LoVo (cell line): Measurements from ENCODE around the gene MACROD2.
"Not testable (repeated sequence)": the region's sequence is repeated elsewhere in the genome, so short reads cannot be mapped to it uniquely, and the experiment has no call there.

Experiments
- DNase-seq: peaks from one replicate; pipeline ENCODE4 v3.0.0-alpha.2; 2016; ENCODE audit warnings: low spot score

MACROD2 gene

DNA sequence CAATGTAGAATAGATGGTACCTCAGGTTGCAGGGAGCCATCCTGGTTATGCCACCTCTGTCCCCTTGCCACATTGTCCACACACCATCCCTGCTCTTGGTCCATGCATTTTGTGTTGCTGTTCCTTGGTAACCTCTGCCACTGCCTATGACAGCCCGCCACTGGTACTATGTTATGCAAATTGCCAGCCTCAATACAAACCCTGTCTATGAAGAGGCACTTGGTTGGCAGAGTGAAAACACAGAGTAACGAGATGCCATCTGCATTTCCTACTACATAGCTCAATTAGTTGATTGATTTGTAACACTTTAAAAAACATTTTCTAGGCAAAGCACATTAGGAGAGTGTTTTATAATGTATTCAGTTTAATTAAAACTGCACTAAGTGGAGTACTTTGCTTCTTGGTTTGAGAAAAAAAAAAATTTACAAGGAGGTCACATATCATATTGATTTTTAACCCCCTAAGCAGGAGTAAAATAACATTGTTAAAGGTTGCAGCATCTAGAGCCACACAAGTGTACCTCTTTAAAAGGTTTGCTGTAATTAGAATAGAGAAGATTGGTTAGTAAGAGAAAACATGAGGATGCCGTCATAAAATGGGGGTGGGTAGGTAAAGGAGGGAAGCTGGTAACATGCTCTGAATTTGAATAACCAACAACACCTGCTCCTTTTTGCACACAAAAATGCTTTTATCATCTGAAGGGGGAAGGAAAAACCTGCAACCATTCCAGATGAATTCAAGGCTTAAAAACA, 1760.9 kb downstream of the MACROD2 start:
- DNase-seq, result no peak

DNA sequence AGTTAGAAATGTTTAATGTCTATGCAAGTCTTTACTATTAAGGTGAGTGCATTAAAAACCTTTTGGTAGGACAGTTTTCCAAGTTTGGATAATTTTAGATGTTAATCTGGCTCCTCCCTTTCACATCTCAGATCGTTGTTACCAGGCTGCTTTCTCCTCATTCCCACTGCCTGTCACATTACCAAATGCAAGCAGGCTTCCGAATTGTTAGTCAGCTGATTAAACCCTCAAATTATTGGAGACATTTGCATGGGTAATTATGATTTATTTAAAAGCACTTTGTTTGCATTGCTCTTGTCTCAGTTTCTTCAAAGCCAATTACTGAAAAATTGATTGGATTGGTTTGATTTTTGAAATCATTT, 1761.4 kb downstream of the MACROD2 start:
- no peak for DNase-seq

DNA sequence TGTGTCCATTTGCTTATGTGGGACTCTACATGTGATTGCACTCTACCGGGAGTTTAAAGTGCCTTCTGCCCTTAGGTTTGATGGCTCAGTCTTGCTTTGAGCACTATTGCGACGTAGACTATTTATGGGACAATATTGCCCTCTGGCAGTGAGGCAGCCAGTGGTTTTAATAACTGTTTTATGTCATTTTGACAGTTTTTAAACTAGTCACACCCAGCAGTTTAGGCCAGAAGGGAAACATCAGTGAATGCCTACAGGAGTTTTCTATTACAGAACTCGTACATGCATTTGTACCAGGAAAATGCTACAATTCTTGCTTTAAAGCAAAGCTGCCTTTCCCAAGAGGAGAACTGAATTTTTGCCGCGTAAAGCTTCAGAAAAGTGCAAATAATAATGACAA, 1764.3 kb downstream of the MACROD2 start:
- DNase-seq, result no peak

DNA sequence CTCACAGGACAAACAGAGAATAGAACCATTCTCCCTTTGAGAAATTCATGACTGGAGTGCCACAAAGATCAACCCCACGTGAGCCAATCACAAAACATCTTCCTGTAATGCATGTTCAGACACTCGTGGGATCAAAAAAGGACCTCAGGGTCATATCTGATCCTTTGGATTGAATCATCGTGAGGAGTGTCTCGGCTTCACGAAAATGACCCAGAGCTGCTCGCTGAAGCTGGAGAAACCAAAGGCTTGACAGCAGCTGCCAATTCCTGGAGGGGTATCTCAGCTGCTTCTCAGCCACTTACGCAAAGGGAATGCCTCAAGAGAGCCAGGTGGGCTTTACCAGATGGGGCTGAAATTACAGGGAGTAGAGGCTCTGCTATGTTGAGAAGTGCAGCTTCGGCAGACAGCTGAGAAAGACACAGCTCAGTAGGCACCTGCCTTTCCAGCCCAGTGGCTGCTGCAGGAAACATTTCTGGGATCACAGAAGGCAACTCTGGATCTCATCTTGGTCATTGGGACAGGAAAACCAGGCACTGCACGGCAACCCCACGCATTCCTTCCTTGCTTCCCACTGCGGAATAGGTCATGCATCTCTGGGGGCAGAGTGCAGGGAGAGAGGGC, 1764.8 kb downstream of the MACROD2 start:
- DNase-seq, result no peak

DNA sequence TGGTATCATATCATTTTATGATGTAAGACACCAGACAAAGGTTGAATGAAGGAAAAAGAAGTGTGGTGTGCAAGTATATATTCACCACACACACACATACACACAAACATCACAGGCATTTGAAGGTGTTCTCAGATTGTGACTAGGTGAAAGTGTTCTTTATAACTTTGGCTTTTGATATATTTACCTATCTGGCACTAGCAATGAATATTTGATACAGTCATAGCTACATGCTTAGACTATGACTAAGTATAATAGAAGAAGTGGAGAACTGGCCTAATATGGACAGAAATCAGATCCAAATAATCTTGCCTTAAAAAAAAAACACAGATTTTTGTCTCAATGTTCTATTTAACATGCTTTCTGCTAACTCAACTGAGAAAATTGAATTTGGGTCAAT, 1768.0 kb downstream of the MACROD2 start:
- DNase-seq, result no peak

DNA sequence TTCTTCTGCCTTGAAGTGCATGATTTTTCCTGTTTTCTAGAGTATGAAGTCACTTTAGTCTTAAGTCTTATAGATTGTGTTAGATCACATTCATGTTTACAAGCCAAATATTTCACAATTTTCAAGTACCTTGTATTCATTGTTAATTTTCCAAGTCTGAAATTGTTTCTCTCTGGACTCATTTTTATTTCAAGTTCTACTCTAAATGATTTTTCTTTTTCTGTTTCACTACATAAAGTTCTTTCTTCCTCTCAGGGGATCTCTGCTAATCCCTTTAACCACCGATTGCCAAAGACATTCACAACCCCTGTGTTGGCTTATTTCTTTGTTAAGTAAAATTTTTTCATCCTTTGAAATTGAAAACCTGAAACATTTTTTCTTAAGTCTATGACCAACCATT, 1772.3 kb downstream of the MACROD2 start:
- DNase-seq, result no peak

DNA sequence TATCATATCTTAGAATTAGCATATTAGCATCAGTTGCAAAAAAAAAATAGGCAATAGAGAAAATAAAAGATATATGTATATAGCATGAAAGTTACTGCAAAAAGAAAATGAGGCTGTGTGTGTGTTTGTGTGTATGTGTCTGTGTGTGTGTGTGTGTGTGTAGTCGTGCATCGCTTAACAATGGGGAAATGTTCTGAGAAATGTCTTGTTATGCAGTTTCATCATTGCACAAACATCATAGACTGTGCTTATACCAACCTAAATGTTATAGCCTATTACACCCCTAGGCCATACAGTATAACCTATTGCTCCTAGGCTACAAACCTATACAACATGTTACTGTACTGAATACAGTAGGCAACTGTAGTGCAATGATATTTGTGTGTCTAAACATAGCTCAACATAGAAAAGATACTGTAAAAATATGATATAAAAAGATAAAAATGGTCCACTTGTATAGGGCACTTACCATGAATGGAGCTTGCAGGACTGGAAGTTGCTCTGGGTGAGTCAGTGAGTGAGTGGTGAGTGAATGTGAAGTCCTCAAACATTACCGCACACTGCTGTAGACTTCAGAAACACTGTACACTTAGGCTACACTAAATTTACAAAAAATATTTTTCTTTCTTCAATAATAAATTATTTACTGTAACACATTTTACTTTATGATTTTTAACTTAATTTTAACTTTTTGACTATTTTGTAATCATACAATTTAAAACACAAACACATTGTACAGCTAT, 1772.9 kb downstream of the MACROD2 start:
- DNase-seq, result no peak

DNA sequence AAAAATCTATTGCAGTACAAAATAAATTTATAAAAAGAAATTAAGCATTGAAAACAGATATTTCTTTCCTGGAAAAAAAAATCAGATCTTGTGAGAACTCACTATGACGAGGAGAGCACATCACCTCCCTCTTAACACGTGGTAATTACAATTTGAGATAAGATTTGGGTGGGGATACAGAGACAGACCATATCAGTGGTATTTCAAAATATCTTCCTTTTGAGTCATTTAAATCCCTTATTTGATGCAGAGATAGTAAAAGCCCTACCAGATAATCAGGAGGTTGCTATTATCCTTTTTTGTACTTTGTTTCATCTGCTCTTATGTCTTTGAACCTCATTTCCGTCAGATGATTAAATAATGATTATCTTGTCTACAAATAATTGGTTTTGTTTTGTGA, 1777.5 kb downstream of the MACROD2 start:
- no peak for DNase-seq

DNA sequence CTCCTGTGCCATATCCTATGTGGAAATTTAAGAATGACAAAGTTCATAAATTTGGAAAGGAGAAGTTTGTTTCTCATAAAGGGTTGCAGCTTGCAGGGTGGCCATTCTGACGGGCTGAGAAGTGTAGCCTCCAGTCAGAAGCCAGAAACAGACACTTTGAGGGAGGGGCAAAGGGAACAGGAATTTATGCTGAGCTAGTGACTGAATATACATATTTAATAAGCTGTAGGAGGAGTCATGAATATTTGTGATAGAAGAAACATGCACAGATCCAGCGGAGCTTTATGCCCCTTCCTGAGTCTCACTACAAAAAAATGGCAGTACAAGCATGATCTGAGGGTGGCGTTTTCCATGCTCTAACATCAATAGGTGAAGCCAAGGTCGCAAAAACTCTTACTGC, 1779.6 kb downstream of the MACROD2 start:
- no peak for DNase-seq

DNA sequence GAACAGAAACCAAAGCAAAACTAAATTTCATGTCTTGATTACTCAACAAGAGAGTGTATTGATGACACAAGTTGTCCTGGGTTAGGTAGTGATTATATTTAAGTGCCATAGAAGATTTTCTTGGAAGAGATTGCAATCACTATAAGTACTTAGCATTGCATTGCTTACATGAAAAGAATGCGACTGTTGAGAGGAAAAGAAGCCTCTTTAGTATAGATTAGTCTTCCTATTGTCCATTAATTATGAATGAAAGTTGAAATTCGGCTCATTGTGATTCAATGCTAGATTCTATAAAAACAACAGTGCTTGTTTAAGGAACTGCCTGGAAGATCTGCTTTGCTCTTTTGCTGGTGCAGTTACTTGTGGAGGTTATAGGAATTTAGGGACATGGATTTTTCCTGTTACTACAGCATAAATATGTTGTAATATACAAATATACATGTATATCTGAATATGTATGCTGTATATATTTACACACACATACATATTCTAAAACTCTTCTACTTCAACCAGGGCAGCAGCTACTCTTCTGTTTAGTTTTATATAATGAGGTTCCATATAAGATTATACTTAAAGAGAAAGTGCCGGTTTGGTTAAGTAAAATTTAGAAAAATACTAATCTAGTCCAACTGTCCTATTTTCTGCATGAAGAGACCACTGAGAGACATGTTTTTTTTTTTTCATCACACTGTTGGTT, 1781.6 kb downstream of the MACROD2 start:
- DNase-seq, result no peak

DNA sequence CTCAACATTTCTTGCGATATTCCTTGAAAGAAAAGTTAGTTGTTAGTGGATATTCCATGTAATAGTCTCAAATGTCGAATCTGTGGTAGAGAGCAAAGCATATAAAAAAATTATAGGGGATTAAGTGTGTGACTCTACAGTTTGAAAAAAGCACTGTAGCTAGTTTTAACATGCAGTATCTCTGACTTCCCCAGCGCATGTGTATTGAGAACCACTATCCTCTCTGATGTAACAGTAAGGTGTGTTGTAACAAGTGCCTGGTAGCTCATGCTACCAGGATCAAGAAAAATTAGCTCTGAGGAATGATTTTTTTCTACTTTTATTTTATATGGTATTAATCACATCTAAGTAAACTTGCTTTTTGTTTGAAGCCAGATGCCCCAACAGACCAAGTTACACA, 1788.7 kb downstream of the MACROD2 start:
- DNase-seq, result no peak

DNA sequence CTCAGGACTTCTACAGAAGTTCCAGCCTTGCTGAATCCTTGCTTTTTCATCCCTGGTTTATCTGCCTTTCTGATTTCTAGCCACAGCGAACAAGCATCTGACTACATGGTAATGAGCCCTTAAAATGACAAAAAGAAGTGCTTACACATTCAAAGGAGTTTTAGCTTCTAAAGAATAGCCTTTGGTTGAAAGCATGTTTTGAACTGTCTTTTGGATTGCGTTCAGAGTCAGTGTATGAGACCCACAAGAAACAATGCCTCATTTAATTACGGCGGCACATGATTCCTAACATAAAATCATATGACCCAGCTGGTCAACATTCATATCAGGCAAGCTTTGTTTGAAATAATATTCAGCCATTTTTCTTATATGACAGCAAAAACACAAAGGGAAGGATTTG, 1793.8 kb downstream of the MACROD2 start:
- DNase-seq, result no peak

DNA sequence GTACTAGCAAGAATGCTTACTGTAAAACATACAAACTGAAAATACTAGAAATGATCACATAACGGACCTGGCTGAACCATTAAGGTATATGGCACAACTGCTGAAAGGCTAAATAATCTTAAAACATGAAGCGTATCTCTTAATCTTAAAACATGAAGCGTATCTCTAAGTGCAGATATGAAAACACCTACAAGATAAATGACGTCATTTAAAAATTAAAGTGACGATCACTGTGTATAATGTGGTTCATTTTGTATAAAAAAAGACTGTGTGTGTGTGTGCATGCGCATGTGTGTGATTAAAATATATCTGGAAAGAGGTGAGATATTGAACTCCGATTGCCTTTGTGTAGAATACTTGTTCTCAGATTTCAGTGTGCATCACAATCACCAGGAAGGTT, 1797.5 kb downstream of the MACROD2 start:
- DNase-seq, result no peak

DNA sequence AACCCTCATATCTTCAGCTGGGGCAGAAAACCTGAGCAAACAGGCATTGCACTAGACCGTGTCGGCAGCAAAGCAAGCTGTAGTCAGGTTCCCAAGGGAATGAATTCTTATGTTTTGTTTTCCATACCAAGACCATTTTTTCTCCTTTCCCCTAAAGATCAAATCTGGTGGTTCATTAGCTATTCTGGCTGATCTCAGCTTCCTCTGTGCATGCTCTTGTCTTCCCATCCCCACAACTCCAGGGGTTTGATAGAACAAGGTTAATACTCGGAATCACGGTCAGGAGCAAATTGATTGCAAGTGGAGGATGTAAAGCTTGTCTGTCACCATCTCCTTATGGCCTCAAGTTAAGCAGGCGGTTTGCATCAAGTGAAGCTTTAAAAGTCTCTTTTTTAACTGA, 1799.1 kb downstream of the MACROD2 start:
- DNase-seq, result no peak

DNA sequence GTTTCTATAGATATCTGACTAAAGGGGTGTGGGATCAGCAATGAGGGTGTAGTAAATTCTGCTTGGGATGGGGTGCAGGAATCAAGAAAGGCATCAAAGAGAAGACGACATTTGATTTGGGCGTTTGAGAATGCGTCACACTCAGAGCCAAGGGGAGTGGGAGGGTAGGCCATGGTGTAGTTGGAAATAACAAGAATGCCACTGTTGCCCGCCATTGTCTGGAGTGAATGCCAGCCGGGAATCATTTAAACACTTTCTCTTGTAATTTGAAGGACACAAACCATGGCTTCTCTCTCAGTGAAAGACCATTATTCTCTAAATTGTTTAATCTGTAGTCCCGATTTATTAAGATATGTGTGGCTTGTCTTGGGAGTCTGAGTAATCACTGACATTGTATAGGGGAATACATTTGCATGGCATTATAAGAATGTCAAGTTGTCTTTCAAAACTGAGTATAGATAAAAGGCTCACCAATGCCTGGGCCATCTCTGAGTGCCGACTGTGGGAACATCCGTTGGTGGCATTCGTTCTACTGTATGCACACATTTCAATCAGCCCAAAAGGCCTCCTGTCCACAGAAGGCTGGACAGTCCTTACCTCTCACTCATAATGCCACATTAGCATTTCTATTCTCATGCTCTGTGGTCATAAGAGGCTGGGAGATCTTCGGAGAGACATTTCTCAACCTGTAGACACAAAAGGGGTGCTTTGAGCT, 1800.1 kb downstream of the MACROD2 start:
- no peak for DNase-seq

DNA sequence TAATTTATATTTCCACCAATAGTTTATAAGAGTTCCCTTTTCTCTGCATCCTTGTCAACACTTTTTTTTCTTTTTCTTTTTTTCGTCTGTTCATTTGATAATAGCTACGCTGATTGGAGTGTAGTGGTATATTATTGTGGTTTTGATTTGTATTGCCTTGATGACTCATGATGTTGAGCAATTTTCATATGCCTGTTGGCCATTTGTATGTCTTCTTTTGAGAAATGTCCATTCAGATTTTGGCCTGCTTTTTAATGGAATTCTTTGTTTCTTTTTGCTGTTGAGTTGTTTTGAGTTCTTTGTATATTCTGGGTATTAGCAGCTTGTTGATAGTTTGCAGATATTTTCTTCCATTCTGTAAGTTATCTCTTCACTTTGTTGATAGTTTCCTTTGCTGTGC, 1804.6 kb downstream of the MACROD2 start:
- no peak for DNase-seq

DNA sequence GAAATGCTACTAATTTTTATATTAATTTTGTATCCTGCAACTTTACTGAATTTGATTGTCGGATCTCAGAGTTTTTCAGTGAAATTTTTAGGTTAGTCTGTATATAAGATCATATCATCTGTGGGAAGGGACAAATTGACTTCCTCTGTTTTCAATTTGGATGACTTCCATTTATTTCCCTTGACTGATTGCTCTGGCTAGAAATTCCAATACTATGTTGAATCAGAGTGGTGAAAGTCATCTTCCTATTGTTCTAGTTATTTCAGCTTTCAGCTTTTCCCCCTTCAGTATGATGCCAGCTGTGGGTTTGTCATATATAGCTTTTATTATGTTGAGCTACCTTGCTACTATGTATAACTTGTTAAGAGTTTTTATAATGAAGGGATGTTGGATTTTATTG, 1806.7 kb downstream of the MACROD2 start:
- DNase-seq, result no peak

DNA sequence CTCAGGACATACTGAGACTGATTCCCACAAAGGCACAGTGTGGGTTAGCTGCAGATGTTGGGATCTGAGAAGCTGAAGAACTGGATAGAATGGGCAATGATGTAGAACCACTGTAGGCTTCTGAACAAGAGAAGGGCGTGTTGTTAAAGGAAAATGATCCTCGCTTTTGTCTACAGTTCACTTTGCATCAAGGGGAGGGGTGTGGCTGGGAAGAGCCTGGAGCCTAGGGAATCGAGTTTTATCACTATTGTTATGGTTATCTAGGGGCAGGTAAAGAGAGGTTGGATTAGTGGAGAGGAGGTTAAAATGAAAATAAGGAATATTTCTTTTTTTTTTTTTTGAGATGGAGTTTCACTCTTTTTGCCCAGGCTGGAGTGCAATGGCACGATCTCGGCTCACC, 1809.8 kb downstream of the MACROD2 start:
- DNase-seq, result no peak

DNA sequence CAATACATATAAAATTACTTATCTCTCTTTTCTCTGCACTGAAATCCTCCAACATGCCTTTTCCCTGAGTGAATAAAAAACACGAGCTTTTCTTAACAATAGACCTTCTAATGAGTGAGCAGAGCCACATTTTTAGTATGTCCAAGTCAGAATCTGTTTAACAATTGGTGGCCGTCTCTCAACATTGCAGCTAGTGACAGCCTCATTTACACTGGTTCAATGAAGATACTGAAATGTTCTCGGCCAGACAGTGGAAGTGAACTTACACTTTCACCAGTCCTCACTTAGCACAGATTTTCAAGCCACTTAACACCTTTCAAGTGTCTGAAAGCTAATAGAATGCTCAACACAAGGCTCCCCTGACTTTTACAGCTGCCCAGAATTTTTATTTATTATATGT, 1810.8 kb downstream of the MACROD2 start:
- DNase-seq, result no peak

DNA sequence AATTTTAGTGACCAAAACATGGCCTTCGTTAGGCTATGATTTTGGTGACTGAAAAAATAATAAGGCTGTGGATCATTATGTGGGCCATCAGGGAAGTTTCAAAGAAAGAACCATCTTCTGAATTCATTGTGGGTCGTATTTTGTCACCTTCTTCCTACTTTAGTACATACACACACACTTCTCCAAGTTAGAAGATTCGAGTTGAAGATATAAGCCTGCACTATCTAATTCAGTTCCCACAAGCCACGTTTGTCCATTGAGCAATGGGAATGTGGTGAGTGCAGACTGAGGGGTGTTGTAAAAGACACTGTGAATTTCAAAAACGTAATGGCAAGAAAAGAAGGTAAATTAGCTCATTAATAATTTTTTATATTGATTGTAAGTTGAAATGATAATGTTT, 1812.0 kb downstream of the MACROD2 start:
- DNase-seq, result no peak

DNA sequence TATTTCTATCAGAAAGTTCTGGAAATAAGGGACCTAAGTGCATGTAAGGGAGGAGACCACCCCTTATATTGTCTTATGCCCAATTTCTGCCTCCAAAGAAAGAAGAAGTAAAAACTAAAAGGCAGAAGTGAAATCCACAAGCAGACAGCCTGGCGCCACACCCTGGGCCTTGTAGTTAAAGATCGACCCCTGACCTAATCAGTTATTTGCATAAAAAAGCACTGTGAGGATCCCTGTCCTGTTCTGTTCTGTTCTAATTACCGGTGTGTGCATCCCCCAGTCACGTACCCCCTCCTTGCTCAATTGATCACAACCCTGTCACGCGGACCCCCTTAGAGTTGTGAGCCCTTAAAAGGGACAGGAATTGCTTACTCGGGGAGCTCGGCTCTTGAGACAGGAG, 1812.5 kb downstream of the MACROD2 start:
- DNase-seq, result not testable (repeated sequence)

DNA sequence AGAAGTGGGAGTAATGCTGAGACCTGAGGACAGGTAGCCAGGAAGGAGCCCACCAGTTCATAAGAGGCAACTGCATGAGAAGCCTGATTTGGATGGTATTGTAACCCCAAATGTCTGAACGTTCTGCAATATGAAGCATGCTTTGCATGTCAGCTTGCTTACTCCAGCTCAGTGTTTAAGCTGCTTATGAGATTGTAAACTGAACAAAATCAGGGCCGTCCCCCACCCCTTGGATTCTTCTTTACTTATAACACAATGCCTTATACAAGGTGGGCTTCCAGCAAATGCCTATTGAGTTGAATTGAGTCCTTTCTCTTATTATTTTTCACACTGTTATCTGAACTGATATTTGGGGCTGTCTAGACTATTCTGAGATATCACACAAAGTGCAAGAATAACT, 1816.6 kb downstream of the MACROD2 start:
- DNase-seq, result no peak
